GM23338 (cell line): ENCODE results near the gene SMYD3. TPM values are rescaled to one million over a fixed set of nuclear protein-coding genes. Genes with fewer than 3 reads are reported as not detected.
A peak's percentile ranks its signal among the peaks of the same experiment; 100 is the strongest.

Source experiments
- ATAC-seq: fragments of 200-7000 bp; cut with Tn5 transposase; 3 replicates; pipeline ENCODE4 v1.9.1; 2020
- DNase-seq: peaks from one replicate; pipeline ENCODE4 v3.0.0-alpha.2; 2015; ENCODE audit warnings: low spot score
- H2AFZ ChIP-seq: fragments of 200-600 bp; sonication (generic); 2 replicates; pipeline ENCODE4 v1.8.0; 2016; ENCODE audit warnings: antibody characterized with exemption, mild to moderate bottlenecking, moderate library complexity
- H3F3A ChIP-seq: fragments of 200-600 bp; sonication (generic); replicated peaks from 2 replicates; pipeline ENCODE4 v1.8.0; 2017; ENCODE audit warnings: antibody characterized with exemption, mixed run types, low read depth
- H3K27ac ChIP-seq: fragments of 200-600 bp; sonication (generic); 2 replicates; pipeline ENCODE4 v1.6.1; 2016; ENCODE audit warnings: low read depth
- H3K27me3 ChIP-seq: fragments of 200-600 bp; sonication (generic); 2 replicates; pipeline ENCODE4 v1.8.0; 2016; ENCODE audit warnings: mild to moderate bottlenecking, mixed run types, moderate library complexity; ENCODE audit not compliant: insufficient read depth
- H3K36me3 ChIP-seq: fragments of 200-600 bp; sonication (generic); 2 replicates; pipeline ENCODE4 v1.8.0; 2016; ENCODE audit warnings: mild to moderate bottlenecking; ENCODE audit not compliant: insufficient read depth
- H3K4me1 ChIP-seq: fragments of 200-600 bp; sonication (generic); 2 replicates; pipeline ENCODE4 v1.8.0; 2016; ENCODE audit warnings: mild to moderate bottlenecking, moderate library complexity; ENCODE audit not compliant: insufficient read depth
- H3K4me2 ChIP-seq: fragments of 200-600 bp; sonication (generic); 2 replicates; pipeline ENCODE4 v1.7.1; 2017; ENCODE audit warnings: mixed run types
- H3K4me3 ChIP-seq: fragments of 200-600 bp; sonication (generic); 2 replicates; pipeline ENCODE4 v1.6.1; 2016; ENCODE audit warnings: mixed run types
- H3K79me2 ChIP-seq: fragments of 200-600 bp; sonication (generic); replicated peaks from 2 replicates; pipeline ENCODE4 v1.8.0; 2017; ENCODE audit warnings: mild to moderate bottlenecking; ENCODE audit not compliant: insufficient read depth
- H3K9me2 ChIP-seq: fragments of 200-600 bp; sonication (generic); 2 replicates; pipeline ENCODE4 v1.8.0; 2017; ENCODE audit not compliant: insufficient read depth
- H4K20me1 ChIP-seq: fragments of 200-600 bp; sonication (generic); replicated peaks from 2 replicates; pipeline ENCODE4 v1.8.0; 2017; ENCODE audit warnings: mild to moderate bottlenecking; ENCODE audit not compliant: insufficient read depth
- H3K27ac Mint-ChIP-seq: 2 replicates; pipeline ENCODE4 v1.8.0; 2020; ENCODE audit warnings: inconsistent platforms, mild to moderate bottlenecking, moderate library complexity, mixed read lengths
- H3K27me3 Mint-ChIP-seq: 3 replicates; pipeline ENCODE4 v1.8.0; 2022; ENCODE audit warnings: low read depth, mild to moderate bottlenecking, moderate library complexity, mixed read lengths, inconsistent platforms; ENCODE audit not compliant: insufficient read depth, poor library complexity
- H3K36me3 Mint-ChIP-seq: 3 replicates; pipeline ENCODE4 v1.8.0; 2021; ENCODE audit warnings: low read depth, mild to moderate bottlenecking, inconsistent platforms, moderate library complexity, mixed read lengths
- H3K4me1 Mint-ChIP-seq: 3 replicates; pipeline ENCODE4 v1.8.0; 2020; ENCODE audit warnings: mild to moderate bottlenecking, inconsistent platforms, mixed read lengths
- H3K4me3 Mint-ChIP-seq: 3 replicates; pipeline ENCODE4 v1.8.0; 2021; ENCODE audit warnings: moderate library complexity, mild to moderate bottlenecking, inconsistent platforms, mixed read lengths
- H3K9me3 Mint-ChIP-seq: 3 replicates; pipeline ENCODE4 v1.8.0; 2020; ENCODE audit warnings: moderate library complexity, mild to moderate bottlenecking, inconsistent platforms, mixed read lengths
- CREB1 ChIP-seq: fragments of 250-450 bp; sonication (Bioruptor Pico); IDR thresholded peaks from 2 replicates; pipeline ENCODE4 v1.5.0; 2020; ENCODE audit warnings: low read depth, mild to moderate bottlenecking, moderate library complexity
- ETS1 ChIP-seq: IDR thresholded peaks from 2 replicates; pipeline ENCODE4 v1.6.1; 2016; ENCODE audit warnings: antibody characterized with exemption
- EZH2 ChIP-seq: fragments of 200-600 bp; sonication (generic); IDR thresholded peaks from one replicate; pipeline ENCODE4 v1.8.0; 2017; ENCODE audit warnings: antibody characterized with exemption, mild to moderate bottlenecking, low read depth; ENCODE audit not compliant: unreplicated experiment
- EZH2phosphoT487 ChIP-seq: fragments of 200-600 bp; sonication (generic); IDR thresholded peaks from one replicate; pipeline ENCODE4 v1.8.1; 2018; ENCODE audit warnings: antibody characterized with exemption; ENCODE audit not compliant: unreplicated experiment
- JUNB ChIP-seq: IDR thresholded peaks from one replicate; pipeline ENCODE4 v1.6.1; 2016; ENCODE audit warnings: antibody characterized with exemption; ENCODE audit not compliant: unreplicated experiment
- NANOG ChIP-seq: IDR thresholded peaks from 2 replicates; pipeline ENCODE4 v1.6.1; 2016; ENCODE audit warnings: antibody characterized with exemption, borderline replicate concordance
- POLR2AphosphoS5 ChIP-seq: IDR thresholded peaks from 2 replicates; pipeline ENCODE4 v1.6.1; 2016; ENCODE audit warnings: antibody characterized with exemption, low read depth
- STAT1 ChIP-seq: IDR thresholded peaks from one replicate; pipeline ENCODE4 v1.6.1; 2016; ENCODE audit warnings: antibody characterized with exemption; ENCODE audit not compliant: unreplicated experiment
- ZNF114 ChIP-seq: fragments of 250-450 bp; sonication (Bioruptor Pico); IDR thresholded peaks from 2 replicates; pipeline ENCODE4 v1.5.0; 2020; ENCODE audit warnings: mild to moderate bottlenecking, moderate library complexity
- ZNF331 ChIP-seq: fragments of 250-450 bp; sonication (Bioruptor Pico); IDR thresholded peaks from 2 replicates; pipeline ENCODE4 v1.5.0; 2020; ENCODE audit warnings: low read depth, mild to moderate bottlenecking, moderate library complexity
- ZNF462 ChIP-seq: fragments of 250-450 bp; sonication (Bioruptor Pico); IDR thresholded peaks from 2 replicates; pipeline ENCODE4 v1.5.0; 2020; ENCODE audit warnings: mild to moderate bottlenecking, moderate library complexity
- polyA plus RNA-seq: library from polyadenylated mRNA; unstranded; fragments of >200 nt; fragmentation: Nextera tagmentation; extraction: Ambion mirVana; gene quantifications from 2 replicates; pipeline ENCODE4 v1.2.1, GENCODE V29; 2016
- total RNA-seq: library from RNA; depleted of rRNA; stranded (reverse); fragments of >200 nt; shearing (Covaris generic); gene quantifications from 2 replicates; pipeline ENCODE4 v1.2.3, GENCODE V29; 2014
- TF ChIP-seq, protein P1 (sequence below), 2 experiments: fragments of 200-600 bp in 1 of 2; sonication (generic) in 1 of 2; conservative IDR thresholded peaks; 2 replicates each; pipeline versions ENCODE4 v1.5.1 to v1.6.1; 2016 to 2017; ENCODE audit warnings: antibody characterized with exemption in 2 of 2, low read depth in 2 of 2, mild to moderate bottlenecking in 2 of 2, moderate library complexity in 1 of 2
- TF ChIP-seq, protein P2 (sequence below): IDR thresholded peaks from one replicate; pipeline ENCODE4 v1.6.1; 2018; ENCODE audit warnings: antibody characterized with exemption; ENCODE audit not compliant: unreplicated experiment

Gene SMYD3
- total and polyA plus RNA-seq, 2 experiments from 2014 or later, result 31.8 to 34.4 TPM

DNA sequence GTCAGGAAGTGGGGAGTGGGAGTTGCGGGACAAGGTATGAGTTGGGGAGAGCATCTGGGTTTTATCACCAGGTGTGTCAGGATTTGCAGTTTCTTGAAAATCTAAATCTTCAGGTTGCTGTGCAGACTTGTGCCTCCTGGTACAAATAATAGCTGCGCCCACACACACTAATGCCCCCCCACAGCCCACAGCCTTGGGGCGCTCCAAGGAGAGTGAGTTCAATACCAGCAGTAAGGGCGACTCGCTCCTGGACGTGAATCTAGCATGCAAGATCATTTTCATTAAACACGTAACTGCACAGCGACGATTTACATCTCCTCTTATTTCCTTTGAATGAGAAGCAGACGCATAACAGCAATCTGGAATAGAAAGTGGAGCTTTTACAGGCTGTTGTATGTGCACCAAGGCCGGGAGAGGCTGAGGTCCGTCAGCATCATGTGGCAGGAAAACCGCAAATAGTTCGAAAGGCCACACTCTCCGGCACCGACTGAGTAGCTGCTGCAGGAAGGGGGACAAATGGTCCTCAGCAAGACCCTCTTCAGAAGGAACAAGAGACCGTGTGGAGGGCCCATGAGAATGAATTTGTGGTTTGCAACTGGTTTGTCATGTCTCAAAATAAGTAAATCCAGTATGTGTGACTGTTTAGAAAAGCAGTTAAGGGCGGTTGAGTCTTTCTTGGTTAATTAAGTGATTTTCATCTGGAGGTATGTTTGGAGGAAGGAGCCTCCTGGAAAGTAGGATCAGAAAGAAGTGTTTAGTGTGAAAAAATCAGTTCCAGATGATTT lies 439.5 kb downstream of the SMYD3 start:
- Histone ChIP-seq H3K27me3 (no peaks in the 10 kb centered on the region), H4K20me1 (no peaks in the 10 kb centered on the region), H3K36me3 (no peaks in the 10 kb centered on the region), H3K4me1 (peaks cover 39% of the 10 kb centered on the region), H3K9me2 (no peaks in the 10 kb centered on the region), H3K79me2 (no peaks in the 10 kb centered on the region), H3K4me2 (peak overlapping the region; percentile 6; the same call in 1 of the 2 replicates), H3K27ac (no peak overlapping the region), H2AFZ (no peak overlapping the region), H3K4me3 (no peak overlapping the region), H3F3A (no peaks in the 10 kb centered on the region)
- TF ChIP-seq, protein P1, sequence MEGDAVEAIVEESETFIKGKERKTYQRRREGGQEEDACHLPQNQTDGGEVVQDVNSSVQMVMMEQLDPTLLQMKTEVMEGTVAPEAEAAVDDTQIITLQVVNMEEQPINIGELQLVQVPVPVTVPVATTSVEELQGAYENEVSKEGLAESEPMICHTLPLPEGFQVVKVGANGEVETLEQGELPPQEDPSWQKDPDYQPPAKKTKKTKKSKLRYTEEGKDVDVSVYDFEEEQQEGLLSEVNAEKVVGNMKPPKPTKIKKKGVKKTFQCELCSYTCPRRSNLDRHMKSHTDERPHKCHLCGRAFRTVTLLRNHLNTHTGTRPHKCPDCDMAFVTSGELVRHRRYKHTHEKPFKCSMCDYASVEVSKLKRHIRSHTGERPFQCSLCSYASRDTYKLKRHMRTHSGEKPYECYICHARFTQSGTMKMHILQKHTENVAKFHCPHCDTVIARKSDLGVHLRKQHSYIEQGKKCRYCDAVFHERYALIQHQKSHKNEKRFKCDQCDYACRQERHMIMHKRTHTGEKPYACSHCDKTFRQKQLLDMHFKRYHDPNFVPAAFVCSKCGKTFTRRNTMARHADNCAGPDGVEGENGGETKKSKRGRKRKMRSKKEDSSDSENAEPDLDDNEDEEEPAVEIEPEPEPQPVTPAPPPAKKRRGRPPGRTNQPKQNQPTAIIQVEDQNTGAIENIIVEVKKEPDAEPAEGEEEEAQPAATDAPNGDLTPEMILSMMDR (conservative IDR thresholded peaks at IDR 0.05; ENCODE audit: low read depth in 2 of 2), result no peak
- TF ChIP-seq POLR2AphosphoS5, result no peak
- TF ChIP-seq ZNF331, result no peak
- no peak for TF ChIP-seq EZH2
- TF ChIP-seq, protein P2, sequence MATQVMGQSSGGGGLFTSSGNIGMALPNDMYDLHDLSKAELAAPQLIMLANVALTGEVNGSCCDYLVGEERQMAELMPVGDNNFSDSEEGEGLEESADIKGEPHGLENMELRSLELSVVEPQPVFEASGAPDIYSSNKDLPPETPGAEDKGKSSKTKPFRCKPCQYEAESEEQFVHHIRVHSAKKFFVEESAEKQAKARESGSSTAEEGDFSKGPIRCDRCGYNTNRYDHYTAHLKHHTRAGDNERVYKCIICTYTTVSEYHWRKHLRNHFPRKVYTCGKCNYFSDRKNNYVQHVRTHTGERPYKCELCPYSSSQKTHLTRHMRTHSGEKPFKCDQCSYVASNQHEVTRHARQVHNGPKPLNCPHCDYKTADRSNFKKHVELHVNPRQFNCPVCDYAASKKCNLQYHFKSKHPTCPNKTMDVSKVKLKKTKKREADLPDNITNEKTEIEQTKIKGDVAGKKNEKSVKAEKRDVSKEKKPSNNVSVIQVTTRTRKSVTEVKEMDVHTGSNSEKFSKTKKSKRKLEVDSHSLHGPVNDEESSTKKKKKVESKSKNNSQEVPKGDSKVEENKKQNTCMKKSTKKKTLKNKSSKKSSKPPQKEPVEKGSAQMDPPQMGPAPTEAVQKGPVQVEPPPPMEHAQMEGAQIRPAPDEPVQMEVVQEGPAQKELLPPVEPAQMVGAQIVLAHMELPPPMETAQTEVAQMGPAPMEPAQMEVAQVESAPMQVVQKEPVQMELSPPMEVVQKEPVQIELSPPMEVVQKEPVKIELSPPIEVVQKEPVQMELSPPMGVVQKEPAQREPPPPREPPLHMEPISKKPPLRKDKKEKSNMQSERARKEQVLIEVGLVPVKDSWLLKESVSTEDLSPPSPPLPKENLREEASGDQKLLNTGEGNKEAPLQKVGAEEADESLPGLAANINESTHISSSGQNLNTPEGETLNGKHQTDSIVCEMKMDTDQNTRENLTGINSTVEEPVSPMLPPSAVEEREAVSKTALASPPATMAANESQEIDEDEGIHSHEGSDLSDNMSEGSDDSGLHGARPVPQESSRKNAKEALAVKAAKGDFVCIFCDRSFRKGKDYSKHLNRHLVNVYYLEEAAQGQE, result no peak
- TF ChIP-seq ZNF114 (CRISPR knock-in tag), result no peak
- TF ChIP-seq ZNF462, result no peak
- no peak for TF ChIP-seq NANOG
- TF ChIP-seq ETS1, result no peak
- TF ChIP-seq CREB1 (CRISPR knock-in tag), result no peak
- no peak for TF ChIP-seq STAT1
- TF ChIP-seq EZH2phosphoT487, result no peak
- no peak for TF ChIP-seq JUNB
- H3K27ac Mint-ChIP-seq, result no peak overlapping the region; the same call in 1 of the 2 replicates
- H3K9me3 Mint-ChIP-seq, result no peaks in the 10 kb centered on the region
- peak; percentile 13; the same call in 2 of the 3 replicates for ATAC-seq
- peaks cover 71% of the 10 kb centered on the region for H3K4me1 Mint-ChIP-seq
- no peak for DNase-seq
- peaks cover 6% of the 10 kb centered on the region for H3K27me3 Mint-ChIP-seq
- H3K36me3 Mint-ChIP-seq, result no peaks in the 10 kb centered on the region
- H3K4me3 Mint-ChIP-seq, result no peak overlapping the region
